HG02678 (cell line): ENCODE data around the gene NT5C3A.
"Not testable (repeated sequence)": the region's sequence is repeated elsewhere in the genome, so short reads cannot be mapped to it uniquely, and the experiment has no call there.

Source experiments
- ATAC-seq: cut with Tn5 transposase; IDR thresholded peaks from one replicate; pipeline ENCODE4 v1.9.1; 2021; ENCODE audit warnings: mild to moderate bottlenecking, moderate library complexity; ENCODE audit not compliant: unreplicated experiment

NT5C3A gene

GRCh38 chr7:33062023-33062781 lies at the start of gene NT5C3A:
Gene NT5C3A, minus strand, starts transcription at chr7:33062776. Its CDS starts 71 bp downstream, at chr7:33062705.
- ATAC-seq: peak; percentile 8

GRCh38 chr7:33111614-33112013 lies 49.0 kb upstream of the NT5C3A start:
- no peak for ATAC-seq

DNA sequence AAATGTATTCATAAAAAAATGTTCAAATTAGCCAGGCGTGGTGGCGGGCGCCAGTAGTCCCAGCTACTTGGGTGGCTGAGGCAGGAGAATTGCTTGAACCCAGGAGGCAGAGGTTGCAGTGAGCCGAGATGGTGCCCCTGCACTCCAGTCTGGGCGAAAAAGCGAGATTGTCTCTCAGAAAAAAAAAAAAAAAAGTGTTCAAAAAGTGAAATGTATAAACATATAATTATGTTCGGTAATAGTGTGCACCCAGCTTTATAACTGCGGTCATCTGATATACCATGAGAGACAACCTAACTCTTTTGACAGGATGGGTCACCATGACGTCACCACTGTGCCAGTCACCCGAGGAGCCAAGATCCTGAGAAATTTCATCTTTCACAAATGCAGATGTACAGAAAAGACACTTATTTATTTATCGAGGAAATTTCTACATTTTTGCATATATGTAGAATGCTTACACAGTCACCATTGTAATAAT lies 47.2 kb upstream of the NT5C3A start:
- no peak for ATAC-seq

DNA sequence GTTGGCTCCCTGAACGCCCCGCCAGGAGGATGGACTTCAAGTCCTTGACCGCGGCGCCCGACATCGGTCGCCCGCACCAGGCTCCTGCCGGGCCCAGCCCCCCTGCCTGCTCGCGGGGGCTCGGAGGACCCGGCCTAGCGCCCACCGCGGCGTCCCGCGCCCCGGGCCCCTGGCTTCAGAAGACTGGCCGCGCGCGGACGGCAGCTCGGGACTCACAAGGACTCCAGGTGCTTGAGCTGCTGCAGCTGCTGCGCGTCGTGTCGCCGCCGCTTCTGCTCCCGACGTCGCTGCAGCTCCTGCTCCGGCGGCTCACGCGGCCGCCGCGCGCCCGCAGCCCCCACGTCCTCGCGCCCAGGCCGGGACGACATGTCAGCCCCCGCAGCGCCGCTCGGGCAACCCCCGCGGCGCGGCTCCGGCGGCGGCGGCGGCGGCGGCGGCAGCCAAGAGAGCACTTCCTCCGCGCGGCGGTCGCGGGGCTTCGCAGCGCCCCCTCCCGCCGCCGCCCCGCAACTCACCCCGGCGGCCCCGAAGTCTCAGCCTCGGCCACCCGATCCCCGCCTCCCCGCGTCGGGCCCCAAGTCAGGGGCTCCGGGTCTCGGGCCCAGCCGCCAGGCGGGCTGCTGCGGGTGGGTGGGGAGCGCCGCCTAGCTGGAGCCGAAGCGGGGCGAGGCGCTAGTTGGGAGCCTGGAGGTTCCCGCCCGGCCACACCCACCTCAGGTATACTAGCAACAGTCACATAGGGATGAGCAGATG lies 46.6 kb upstream of the NT5C3A start, which contains the start of gene RP9:
Gene RP9, minus strand, starts transcription at position 400 of the 753 bp plus-strand sequence. Its CDS starts 32 bp downstream, at position 368.
- ATAC-seq: peak; percentile 89

GRCh38 chr7:33108554-33109004 lies 46.0 kb upstream of the NT5C3A start:
- peak; percentile 6 for ATAC-seq

DNA sequence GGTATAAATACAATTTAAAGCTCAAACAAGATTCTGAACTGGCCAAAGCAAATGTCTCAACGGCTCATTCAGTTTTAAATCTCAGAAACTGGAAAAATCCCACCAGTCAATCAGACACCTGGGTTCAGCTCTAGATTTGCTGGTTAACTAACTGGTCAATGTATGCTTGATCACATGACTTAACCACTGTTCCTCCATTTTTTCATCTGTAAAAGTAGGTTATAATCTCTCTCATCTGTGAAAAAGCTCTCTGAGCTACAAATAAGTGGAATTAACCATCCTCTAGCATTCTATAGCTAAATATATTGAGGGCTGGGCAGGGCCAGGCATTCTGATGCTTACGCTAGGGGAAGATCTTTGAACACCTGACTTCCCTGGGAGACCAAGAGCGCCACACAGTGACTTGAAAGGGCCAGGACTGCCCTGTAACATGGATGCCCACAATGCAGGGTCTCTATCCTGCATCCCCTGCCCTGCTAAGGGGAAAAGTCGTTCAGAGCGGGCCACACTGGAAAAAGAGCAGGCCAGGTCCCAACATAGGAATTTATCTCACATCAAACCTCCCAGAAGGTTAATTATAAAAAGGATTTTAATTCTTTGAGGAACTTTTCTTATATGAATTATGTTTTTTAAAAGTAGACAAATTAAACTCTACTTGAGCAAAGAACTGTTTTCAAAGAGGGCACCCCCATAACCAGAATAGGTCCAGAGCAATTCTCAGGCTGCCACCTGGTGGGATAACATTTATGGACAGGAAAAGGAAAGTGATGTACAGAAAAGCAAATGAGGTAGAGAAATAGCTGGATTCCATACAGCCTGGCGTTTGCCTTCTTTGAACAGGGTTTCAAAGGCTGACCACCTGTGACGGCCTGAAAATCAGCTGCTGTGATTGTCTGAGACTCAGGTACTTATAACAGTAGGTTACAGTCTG lies 44.8 kb upstream of the NT5C3A start:
- ATAC-seq: peak; percentile 40

DNA sequence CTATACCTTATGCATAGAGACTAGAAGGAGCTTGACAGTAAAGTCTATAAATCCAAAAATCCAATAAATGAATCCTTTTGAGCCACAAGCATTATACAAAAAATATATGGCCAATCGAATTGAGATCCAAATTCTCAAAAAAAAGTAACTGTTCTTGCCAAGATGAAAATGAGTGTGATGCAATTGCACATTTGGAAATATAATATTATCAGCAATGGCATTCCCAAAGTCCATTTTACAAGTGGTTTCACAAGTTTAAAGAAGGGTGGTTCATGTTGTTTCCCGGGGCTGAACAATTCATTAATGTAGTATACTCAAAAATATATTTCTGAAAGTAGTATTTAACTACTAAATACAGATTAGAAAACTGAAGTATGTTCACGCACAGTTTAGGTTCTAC lies 39.3 kb upstream of the NT5C3A start:
- ATAC-seq: no peak

GRCh38 chr7:33100770-33101169 lies 38.2 kb upstream of the NT5C3A start:
- ATAC-seq: no peak

DNA sequence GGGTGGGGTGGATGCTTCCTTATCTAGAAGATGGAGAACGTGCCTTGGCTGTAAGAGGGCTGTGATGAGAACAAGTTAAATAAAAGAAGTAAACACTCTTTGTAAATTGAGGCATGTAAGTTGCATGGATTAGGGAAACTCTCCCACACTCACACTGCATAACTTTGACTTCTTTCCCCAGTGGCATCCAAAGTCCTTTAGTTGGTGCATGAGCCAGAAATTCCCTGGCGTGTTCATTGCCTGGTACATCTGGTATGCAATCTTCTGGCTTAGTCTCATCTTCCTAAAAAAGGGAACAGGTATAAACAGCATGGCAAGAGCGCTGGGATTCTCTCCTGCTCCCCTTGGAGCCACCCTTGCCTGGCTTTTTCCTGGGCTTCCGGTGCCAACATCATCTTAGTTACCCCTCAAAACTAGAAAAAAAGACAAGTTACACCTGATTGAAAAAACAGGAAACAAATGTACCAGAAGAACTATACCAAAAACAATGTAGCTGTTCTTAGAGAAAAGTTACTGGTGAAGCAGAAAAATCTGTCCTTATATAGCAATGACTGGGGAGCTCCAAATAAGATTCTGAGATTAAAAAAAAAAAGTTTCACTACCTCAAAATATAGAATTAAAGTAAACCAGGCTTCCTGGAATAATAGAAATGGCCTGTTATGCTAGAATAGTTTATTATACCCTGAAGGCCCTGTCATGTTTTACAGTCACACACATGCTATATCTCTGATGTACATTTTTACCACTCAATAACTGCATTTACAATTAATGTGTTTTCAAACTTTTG lies 36.8 kb upstream of the NT5C3A start:
- no peak for ATAC-seq

DNA sequence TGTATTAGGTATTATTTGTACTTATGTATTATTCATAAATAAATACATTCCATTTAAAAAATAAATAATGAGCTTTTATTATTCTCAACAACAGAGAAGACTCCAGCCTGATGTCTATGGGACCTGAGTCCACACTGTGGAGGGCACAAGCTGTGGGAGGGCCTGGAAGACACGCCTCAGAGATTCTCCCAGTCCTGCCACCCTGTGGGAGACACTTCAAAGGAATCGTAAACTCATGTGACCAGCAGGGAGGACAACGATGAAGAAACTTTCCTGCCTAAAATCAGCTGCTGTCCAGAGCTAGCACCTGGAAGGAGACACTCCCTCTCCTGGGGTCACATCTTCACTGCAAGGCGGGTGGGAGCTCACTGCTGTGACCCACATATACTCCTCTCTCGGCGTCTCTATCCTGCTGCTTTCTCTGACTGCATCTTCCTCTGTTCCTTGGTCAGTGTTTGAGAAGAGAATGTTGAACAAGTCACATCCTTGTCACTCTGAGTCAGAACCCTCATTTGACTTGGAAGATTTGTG lies 32.2 kb upstream of the NT5C3A start:
- not testable (repeated sequence) for ATAC-seq

DNA sequence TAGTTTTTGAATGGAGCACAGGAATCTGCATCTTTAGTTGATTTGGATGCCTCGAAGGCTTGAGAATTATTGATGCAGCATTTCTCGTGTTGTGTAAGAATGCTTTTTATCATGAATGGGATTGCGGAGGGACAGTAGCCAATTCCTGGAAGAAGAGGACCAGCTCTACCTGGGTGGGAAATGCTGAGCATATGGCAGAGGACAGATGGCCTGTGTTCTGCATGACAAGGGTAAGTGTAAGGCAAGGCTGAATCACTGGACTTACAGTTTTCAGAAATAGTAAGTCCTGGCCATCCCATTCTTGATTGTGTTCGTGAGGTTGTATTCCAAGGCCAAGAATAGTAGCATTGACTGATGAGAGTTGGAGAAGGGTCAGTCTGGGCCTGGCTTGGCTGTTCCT lies 30.7 kb upstream of the NT5C3A start:
- no peak for ATAC-seq

DNA sequence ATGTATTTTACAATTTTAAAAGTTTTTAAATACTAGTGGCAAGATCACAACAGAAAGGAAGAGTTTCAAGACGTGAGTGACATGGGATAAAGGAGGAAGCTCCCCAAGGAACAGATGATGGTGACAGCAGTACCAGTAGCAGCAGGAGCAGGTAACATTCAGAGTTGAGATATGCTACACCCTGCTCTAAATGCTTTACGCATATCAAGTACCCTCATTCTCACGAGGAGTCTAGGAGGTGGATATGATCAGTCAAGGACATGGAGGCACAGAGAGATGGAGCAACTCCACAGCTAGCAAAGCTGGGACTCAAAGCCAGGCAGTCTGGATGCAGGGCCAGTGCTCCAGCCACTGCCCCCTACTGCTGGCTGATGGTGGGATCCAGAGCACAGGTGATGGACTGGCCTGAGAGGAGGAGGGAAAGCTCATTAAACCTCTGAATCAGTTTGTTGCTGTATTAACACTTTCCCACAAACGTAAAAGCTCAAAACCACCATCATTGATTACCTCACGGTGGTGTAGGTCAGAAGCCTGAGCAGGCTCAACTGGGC lies 29.1 kb upstream of the NT5C3A start:
- ATAC-seq: no peak

GRCh38 chr7:33091111-33091531 lies 28.5 kb upstream of the NT5C3A start:
- no peak for ATAC-seq

GRCh38 chr7:33089142-33089541 lies 26.6 kb upstream of the NT5C3A start:
- no peak for ATAC-seq

GRCh38 chr7:33087858-33088257 lies 25.3 kb upstream of the NT5C3A start:
- ATAC-seq: no peak

GRCh38 chr7:33087356-33087755 lies 24.8 kb upstream of the NT5C3A start:
- no peak for ATAC-seq

- ATAC-seq: no peak
Observed at GRCh38 chr7:33079763-33080690, 17.5 kb upstream of the NT5C3A start.

DNA sequence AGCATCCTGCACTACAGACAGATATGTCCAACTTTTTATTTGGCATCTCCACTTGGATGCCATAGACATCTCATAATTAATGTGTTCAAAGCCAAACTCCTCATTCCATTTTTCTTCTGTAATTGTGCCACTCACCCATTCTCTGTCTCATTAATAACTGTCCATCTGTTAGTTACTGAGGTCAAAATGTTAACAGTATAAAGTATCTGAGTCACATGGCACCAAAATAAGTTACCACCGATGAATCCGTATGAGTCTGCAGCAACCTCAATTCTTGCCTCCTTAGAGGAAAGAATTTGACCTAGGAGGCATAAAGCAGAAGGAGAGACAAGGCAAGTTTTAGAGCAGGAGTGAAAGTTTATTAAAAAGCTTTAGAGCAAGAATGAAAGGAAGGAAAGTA lies 16.5 kb upstream of the NT5C3A start:
- ATAC-seq: no peak
